ENCODE results near the gene SYT13.

DNA sequence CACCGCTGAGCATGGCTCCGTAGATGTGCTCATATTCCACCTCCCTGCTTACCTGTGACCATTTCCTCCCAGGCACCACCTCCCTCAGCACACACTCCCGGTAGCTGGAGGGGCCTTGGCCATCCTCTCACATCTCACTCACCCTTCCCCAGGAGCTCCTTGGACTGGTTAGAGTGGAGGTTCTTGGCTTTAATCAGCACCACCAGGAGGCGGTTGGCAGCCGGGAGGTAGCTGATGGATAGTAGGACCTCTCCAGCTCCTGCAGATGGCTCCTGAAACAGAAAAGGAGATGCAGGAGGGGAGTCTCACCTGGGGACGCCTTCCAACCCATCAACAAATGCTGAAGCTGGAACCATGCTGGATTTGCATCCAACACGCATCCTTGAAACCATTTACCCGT, 39.9 kb downstream of the SYT13 start:
- TF ChIP-seq POU2F2 (IDR thresholded peaks at IDR 0.05; ENCODE audit: low read depth, low read length), result no peak
- TF ChIP-seq POLR2A (IDR thresholded peaks at IDR 0.05; ENCODE audit: low read depth, low read length), result no peak
- TF ChIP-seq POLR2AphosphoS5 (IDR thresholded peaks at IDR 0.05; ENCODE audit: low read depth, low read length), result no peak
- no peak for TF ChIP-seq TAF1 (IDR thresholded peaks at IDR 0.05; ENCODE audit: low read depth, low read length)
- no peak for TF ChIP-seq SPI1 (IDR thresholded peaks at IDR 0.05; ENCODE audit: low read depth, low read length)

Data from GM12891 (cell line).